ENCODE data around the gene STK24. TPM values are rescaled to one million over a fixed set of nuclear protein-coding genes. Genes with fewer than 3 reads are reported as not detected.

STK24 gene
- total RNA-seq, 1 donor from 2014 or later: 94.6 TPM

GRCh38 chr13:98480915-98481877 lies 95.7 kb downstream of the STK24 start:
- intact Hi-C loops (cut with DNase I): no loop called here
- H3K4me1 ChIP-seq: peaks cover 62% of the 10 kb centered on the region
- TF ChIP-seq, protein P1, sequence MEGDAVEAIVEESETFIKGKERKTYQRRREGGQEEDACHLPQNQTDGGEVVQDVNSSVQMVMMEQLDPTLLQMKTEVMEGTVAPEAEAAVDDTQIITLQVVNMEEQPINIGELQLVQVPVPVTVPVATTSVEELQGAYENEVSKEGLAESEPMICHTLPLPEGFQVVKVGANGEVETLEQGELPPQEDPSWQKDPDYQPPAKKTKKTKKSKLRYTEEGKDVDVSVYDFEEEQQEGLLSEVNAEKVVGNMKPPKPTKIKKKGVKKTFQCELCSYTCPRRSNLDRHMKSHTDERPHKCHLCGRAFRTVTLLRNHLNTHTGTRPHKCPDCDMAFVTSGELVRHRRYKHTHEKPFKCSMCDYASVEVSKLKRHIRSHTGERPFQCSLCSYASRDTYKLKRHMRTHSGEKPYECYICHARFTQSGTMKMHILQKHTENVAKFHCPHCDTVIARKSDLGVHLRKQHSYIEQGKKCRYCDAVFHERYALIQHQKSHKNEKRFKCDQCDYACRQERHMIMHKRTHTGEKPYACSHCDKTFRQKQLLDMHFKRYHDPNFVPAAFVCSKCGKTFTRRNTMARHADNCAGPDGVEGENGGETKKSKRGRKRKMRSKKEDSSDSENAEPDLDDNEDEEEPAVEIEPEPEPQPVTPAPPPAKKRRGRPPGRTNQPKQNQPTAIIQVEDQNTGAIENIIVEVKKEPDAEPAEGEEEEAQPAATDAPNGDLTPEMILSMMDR (IDR thresholded peaks at IDR 0.05): no peak
- ATAC-seq: no peak
- H3K27ac ChIP-seq: no peak overlapping the region
- no peaks in the 10 kb centered on the region for H3K9me3 ChIP-seq
- DNase-seq: no peak
- H3K27me3 ChIP-seq: no peaks in the 10 kb centered on the region
- no peak overlapping the region for H3K4me3 ChIP-seq
- H3K36me3 ChIP-seq: peaks cover 7% of the 10 kb centered on the region

- no peaks in the 10 kb centered on the region for H3K9me3 ChIP-seq
- intact Hi-C loops (cut with DNase I): no loop called here
- DNase-seq (no peak), ATAC-seq (no peak)
- H3K27me3 ChIP-seq: no peaks in the 10 kb centered on the region
- peaks cover 12% of the 10 kb centered on the region for H3K36me3 ChIP-seq
- H3K4me3 ChIP-seq: no peak overlapping the region
- H3K27ac ChIP-seq: no peak overlapping the region
- TF ChIP-seq, protein P1 (IDR thresholded peaks at IDR 0.05): no peak
- H3K4me1 ChIP-seq: peaks cover 61% of the 10 kb centered on the region
These were observed 97.4 kb downstream of the STK24 start for GRCh38 chr13:98479496-98480003.

- DNase-seq (no peak), ATAC-seq (no peak)
- intact Hi-C loops (cut with DNase I): no loop called here
- no peak overlapping the region for H3K27ac ChIP-seq
- H3K36me3 ChIP-seq: peaks cover 22% of the 10 kb centered on the region
- H3K4me1 ChIP-seq: peaks cover 50% of the 10 kb centered on the region
- H3K4me3 ChIP-seq: no peak overlapping the region
- no peaks in the 10 kb centered on the region for H3K9me3 ChIP-seq
- TF ChIP-seq, protein P1 (IDR thresholded peaks at IDR 0.05): no peak
- no peaks in the 10 kb centered on the region for H3K27me3 ChIP-seq
These were observed 98.4 kb downstream of the STK24 start for GRCh38 chr13:98478189-98479129.

- Histone ChIP-seq H3K36me3 (peaks cover 29% of the 10 kb centered on the region), H3K27me3 (no peaks in the 10 kb centered on the region), H3K4me1 (peaks cover 33% of the 10 kb centered on the region), H3K4me3 (no peak overlapping the region), H3K27ac (no peak overlapping the region), H3K9me3 (no peaks in the 10 kb centered on the region)
- ATAC-seq (peak; percentile 83), DNase-seq (peak; percentile 76)
- TF ChIP-seq, protein P1 (IDR thresholded peaks at IDR 0.05): no peak
- intact Hi-C loops (cut with DNase I): no loop called here
These were observed 100.4 kb downstream of the STK24 start for GRCh38 chr13:98476538-98476966.

- ATAC-seq (no peak), DNase-seq (no peak)
- Histone ChIP-seq H3K36me3 (peaks cover 28% of the 10 kb centered on the region), H3K4me3 (no peak overlapping the region), H3K4me1 (peaks cover 29% of the 10 kb centered on the region), H3K27ac (no peak overlapping the region), H3K27me3 (no peaks in the 10 kb centered on the region), H3K9me3 (no peaks in the 10 kb centered on the region)
- TF ChIP-seq, protein P1 (IDR thresholded peaks at IDR 0.05): no peak
- intact Hi-C loops (cut with DNase I): no loop called here
These were observed 100.8 kb downstream of the STK24 start for GRCh38 chr13:98476106-98476505.

Data from upper lobe of right lung (tissue), 1 donor.